GM21786 (cell line): ENCODE data around the gene LRRC8E.
"Not testable (repeated sequence)": the region's sequence is repeated elsewhere in the genome, so short reads cannot be mapped to it uniquely, and the experiment has no call there.

Source experiments
- ATAC-seq: cut with Tn5 transposase; IDR thresholded peaks from one replicate; pipeline ENCODE4 v1.9.1; 2021; ENCODE audit not compliant: unreplicated experiment

Gene LRRC8E

GRCh38 chr19:7853770-7854128, 34.6 kb upstream of the LRRC8E start:
- no peak for ATAC-seq

- ATAC-seq: no peak
Observed at GRCh38 chr19:7855426-7856108, 32.7 kb upstream of the LRRC8E start.

- ATAC-seq: no peak
Observed at GRCh38 chr19:7856109-7856591, 32.2 kb upstream of the LRRC8E start.

GRCh38 chr19:7856679-7857663, 31.3 kb upstream of the LRRC8E start:
- ATAC-seq: no peak

GRCh38 chr19:7857727-7858108, 30.6 kb upstream of the LRRC8E start:
- no peak for ATAC-seq

GRCh38 chr19:7858109-7858770, 30.1 kb upstream of the LRRC8E start:
- ATAC-seq: no peak

GRCh38 chr19:7859087-7859486, 29.2 kb upstream of the LRRC8E start:
- ATAC-seq: not testable (repeated sequence)

GRCh38 chr19:7859831-7860713, 28.2 kb upstream of the LRRC8E start:
- ATAC-seq: no peak

- no peak for ATAC-seq
Observed at GRCh38 chr19:7860714-7861618, 27.3 kb upstream of the LRRC8E start.

GRCh38 chr19:7861619-7862412, 26.5 kb upstream of the LRRC8E start:
- ATAC-seq: no peak

GRCh38 chr19:7862413-7862951, 25.8 kb upstream of the LRRC8E start:
- no peak for ATAC-seq

- no peak for ATAC-seq
Observed at GRCh38 chr19:7863157-7863970, 24.9 kb upstream of the LRRC8E start.

- ATAC-seq: no peak
Observed at GRCh38 chr19:7863971-7864689, 24.2 kb upstream of the LRRC8E start.

GRCh38 chr19:7864690-7865074, 23.6 kb upstream of the LRRC8E start:
- ATAC-seq: no peak

- no peak for ATAC-seq
Observed at GRCh38 chr19:7865262-7865911, 22.9 kb upstream of the LRRC8E start.

GRCh38 chr19:7866399-7867091, 21.8 kb upstream of the LRRC8E start:
- no peak for ATAC-seq
